Psoas muscle (tissue), 8 donors: ENCODE data around the gene XKR7. TPM values are rescaled to one million over a fixed set of nuclear protein-coding genes. Genes with fewer than 3 reads are reported as not detected.
"Not testable (repeated sequence)": the region's sequence is repeated elsewhere in the genome, so short reads cannot be mapped to it uniquely, and the experiment has no call there.

Experiments used
- ATAC-seq, 4 donors: fragments of 200-7000 bp; cut with Tn5 transposase; one replicate each; pipeline ENCODE4 v1.9.1; 2020; ENCODE audit warnings: moderate library complexity in 3 of 4, mild to moderate bottlenecking in 2 of 4
- DNase-seq, 2 donors: peaks; one replicate each; pipeline ENCODE4 v3.0.0-alpha.2; 2020
- H3K27ac ChIP-seq: fragments of 200-600 bp; one replicate; pipeline ENCODE4 v1.8.0; 2022
- H3K27me3 ChIP-seq, 3 donors: fragments of 200-600 bp in 1 of 3; one replicate each; pipeline versions ENCODE4 v1.6.1 to v1.8.0; 2013 to 2022; ENCODE audit warnings: low read length in 2 of 3, mild to moderate bottlenecking in 2 of 3, moderate library complexity in 1 of 3; ENCODE audit not compliant: insufficient read depth in 3 of 3
- H3K36me3 ChIP-seq, 2 donors: fragments of 200-600 bp in 1 of 2; one replicate each; pipeline versions ENCODE4 v1.6.1 to v1.8.0; 2013 to 2022; ENCODE audit warnings: low read depth in 1 of 2, mild to moderate bottlenecking in 1 of 2, moderate library complexity in 1 of 2; ENCODE audit not compliant: insufficient read depth in 1 of 2
- H3K4me1 ChIP-seq: fragments of 200-600 bp; one replicate; pipeline ENCODE4 v1.8.0; 2022
- H3K4me3 ChIP-seq: fragments of 200-600 bp; one replicate; pipeline ENCODE4 v1.8.0; 2022; ENCODE audit warnings: mild to moderate bottlenecking
- H3K9me3 ChIP-seq: fragments of 200-600 bp; one replicate; pipeline ENCODE4 v1.8.0; 2022
- CTCF ChIP-seq: fragments of 200-600 bp; IDR thresholded peaks from one replicate; pipeline ENCODE4 v1.8.0; 2022; ENCODE audit warnings: antibody characterized with exemption
- WGBS, 3 donors: extraction: QIAGEN DNeasy Blood & Tissue Kit; methylation state at CpG; one replicate each; pipeline versions ENCODE4 v1.1.6 to v1.1.7; 2013; 5-methylcytosine and 5-hydroxymethylcytosine counted together
- intact Hi-C, 2 donors: fragments of 100-400 bp; cut with DNase I; formaldehyde crosslinking; loops; one replicate each; pipeline versions ENCODE4 v1.11.0 to v1.14.2; 2022
- long read RNA-seq, 2 donors: library from polyadenylated mRNA; unstranded; transcript quantifications; one replicate each; pipeline ENCODE4 v2.0.0, GENCODE V29; 2021
- polyA plus RNA-seq, 3 donors: library from polyadenylated mRNA; stranded (reverse); fragments of 200-250 nt; gene quantifications; one replicate each; pipeline ENCODE4 v1.2.3, GENCODE V29; 2013
- total RNA-seq, 4 donors: library from RNA; stranded (reverse); fragmentation: NEBNext Ultra II Directional in 2 of 4; extraction: Animal tissue kit (Norgen Biotek cat#: 25700) in 2 of 4; gene quantifications; one replicate each; pipeline versions ENCODE4 v1.2.1 to v1.2.4, GENCODE V29; 2021 to 2023
- donor health status: healthy with polysubstance abuse.
- donor health status: DM: no; HTN: no; CAD: no; lungs with moderate emphysema.
- donor health status: Bipolar disorder and iron deficiency.
- donor health status: healthy.
- donor health status: DM: yes; HTN: yes; CAD: no.
- donor health status: DM: no; HTN: no; CAD: no.
- donor health status: DM: no; HTN: no; CAD: no.
- donor health status: DM: yes; HTN: yes; CAD: no.

XKR7 gene, protein sequence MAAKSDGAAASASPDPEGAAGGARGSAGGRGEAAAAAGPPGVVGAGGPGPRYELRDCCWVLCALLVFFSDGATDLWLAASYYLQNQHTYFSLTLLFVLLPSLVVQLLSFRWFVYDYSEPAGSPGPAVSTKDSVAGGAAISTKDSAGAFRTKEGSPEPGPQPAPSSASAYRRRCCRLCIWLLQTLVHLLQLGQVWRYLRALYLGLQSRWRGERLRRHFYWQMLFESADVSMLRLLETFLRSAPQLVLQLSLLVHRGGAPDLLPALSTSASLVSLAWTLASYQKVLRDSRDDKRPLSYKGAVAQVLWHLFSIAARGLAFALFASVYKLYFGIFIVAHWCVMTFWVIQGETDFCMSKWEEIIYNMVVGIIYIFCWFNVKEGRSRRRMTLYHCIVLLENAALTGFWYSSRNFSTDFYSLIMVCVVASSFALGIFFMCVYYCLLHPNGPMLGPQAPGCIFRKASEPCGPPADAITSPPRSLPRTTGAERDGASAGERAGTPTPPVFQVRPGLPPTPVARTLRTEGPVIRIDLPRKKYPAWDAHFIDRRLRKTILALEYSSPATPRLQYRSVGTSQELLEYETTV
- under 1 TPM in 1 of 4 donors, not detected in 3; 0.02 TPM for total RNA-seq
- polyA plus RNA-seq, result under 1 TPM in 1 of 3 donors, not detected in 2; under 0.01 TPM
- long read RNA-seq, donor 1, result 0 reads
- long read RNA-seq, donor 2, result 0 reads

- no peak for TF ChIP-seq CTCF
- Histone ChIP-seq H3K27ac (no peak within 1 kb of the TSS), H3K27me3 (peaks cover 0 to 67% (median 10%) of the 10 kb centered on the region in 3 donors), H3K36me3 (no peaks in the 10 kb centered on the region), H3K4me1 (no peaks in the 10 kb centered on the region), H3K4me3 (no peak within 1 kb of the TSS), H3K9me3 (no peaks in the 10 kb centered on the region)
- DNase-seq, result no peak
- intact Hi-C loops, result no loop called here
- no peak for ATAC-seq
- 0 to 2% (median 1%) methylated on average over 6 to 33 of the region's 38 CpGs for WGBS, 3 donors
These were observed at the start of gene XKR7 for GRCh38 chr20:31967830-31968249. Gene XKR7 (plus strand): TSS chr20:31968151. CDS start chr20:31968176, 25 bp downstream.

DNA sequence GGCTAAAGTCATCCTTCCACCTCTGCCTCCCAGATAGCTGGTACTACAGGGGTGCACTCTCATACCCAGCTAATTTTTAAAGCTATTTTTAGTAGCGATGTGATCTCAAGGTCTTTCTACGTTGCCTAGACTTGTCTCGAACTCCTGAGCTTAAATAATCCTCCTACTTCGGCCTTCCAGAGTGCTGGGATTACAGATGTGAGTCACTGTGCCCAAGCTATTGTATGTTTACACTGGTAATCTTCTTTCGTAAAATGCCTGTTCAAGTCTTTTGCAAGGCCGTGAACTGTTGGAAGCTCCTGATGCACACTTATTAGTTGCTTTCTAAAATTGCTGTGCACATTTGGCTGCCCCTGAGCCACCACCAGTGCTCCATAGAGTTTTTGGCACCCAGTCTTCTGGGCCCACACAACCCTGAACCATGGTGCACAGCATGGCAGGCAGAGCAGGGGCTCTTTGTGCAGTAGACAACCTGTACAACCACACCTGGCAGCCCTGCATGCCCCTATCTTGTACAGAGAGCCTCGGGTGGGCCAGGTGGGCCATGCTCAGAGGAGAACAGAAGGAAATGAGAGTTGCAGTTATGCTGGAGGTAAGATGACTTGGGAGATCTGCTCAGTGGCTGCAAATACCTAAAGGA is 49.4 kb upstream of the XKR7 start:
- intact Hi-C loops, result no loop called here

DNA sequence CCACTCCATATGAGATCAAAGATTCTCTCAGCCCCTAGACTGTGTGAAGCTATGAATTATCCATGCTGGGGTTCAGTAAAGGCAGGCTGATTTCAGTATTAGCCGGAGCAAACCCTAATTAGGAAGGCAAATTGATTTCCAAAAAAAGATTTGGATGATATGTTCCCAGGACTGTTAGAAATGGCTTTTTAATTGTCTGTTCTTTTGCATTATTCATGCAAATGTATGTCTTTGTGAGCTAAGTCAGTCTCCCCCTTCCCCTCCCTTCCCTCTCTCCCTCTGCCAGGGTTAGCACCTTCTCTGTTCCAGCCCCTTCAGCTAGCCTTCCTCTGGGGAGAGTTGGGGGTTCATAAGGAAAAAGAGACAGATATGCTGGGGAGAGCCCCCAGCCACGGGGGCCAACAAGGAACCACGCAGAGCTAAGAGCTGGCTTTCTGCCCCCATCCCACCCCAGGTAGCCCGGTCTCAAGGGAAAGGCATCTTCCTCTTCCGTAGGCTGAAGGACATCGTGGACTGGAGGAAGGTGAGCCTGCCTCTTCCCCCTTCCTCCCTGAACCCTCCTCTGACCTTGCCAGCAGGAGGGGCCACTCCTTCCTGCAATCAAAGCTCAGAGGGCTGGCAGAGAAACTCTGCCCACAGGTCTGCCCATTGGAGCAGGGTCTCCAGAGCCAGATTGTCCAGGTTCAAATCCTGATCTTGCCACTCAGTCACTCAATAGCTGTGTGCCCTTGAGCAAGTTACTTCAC is 48.4 kb upstream of the XKR7 start:
- no peak overlapping the region for H3K4me3 ChIP-seq
- no peak for TF ChIP-seq CTCF
- no peaks in the 10 kb centered on the region for H3K4me1 ChIP-seq
- 39 to 44% (median 39%) methylated on average over 6 of the region's 6 CpGs for WGBS, 3 donors
- no peak overlapping the region for H3K27ac ChIP-seq
- intact Hi-C loops, result no loop called here
- H3K9me3 ChIP-seq, result no peaks in the 10 kb centered on the region
- ATAC-seq, result no peak
- DNase-seq, result no peak
- no peaks in the 10 kb centered on the region for H3K36me3 ChIP-seq
- H3K27me3 ChIP-seq, result peaks cover 0 to 4% (median 0%) of the 10 kb centered on the region in 3 donors

More for the DNA sequence above, 49.4 kb upstream of the XKR7 start:
- H3K27me3 ChIP-seq, result peaks cover 0 to 4% (median 0%) of the 10 kb centered on the region in 3 donors
- no peaks in the 10 kb centered on the region for H3K36me3 ChIP-seq
- no peak overlapping the region for H3K4me3 ChIP-seq
- no peaks in the 10 kb centered on the region for H3K4me1 ChIP-seq
- TF ChIP-seq CTCF, result no peak
- DNase-seq (no peak), ATAC-seq (no peak)
- H3K9me3 ChIP-seq, result no peaks in the 10 kb centered on the region
- H3K27ac ChIP-seq, result no peak overlapping the region
- 77 to 84% (median 82%) methylated on average over 7 of the region's 7 CpGs for WGBS, 3 donors

DNA sequence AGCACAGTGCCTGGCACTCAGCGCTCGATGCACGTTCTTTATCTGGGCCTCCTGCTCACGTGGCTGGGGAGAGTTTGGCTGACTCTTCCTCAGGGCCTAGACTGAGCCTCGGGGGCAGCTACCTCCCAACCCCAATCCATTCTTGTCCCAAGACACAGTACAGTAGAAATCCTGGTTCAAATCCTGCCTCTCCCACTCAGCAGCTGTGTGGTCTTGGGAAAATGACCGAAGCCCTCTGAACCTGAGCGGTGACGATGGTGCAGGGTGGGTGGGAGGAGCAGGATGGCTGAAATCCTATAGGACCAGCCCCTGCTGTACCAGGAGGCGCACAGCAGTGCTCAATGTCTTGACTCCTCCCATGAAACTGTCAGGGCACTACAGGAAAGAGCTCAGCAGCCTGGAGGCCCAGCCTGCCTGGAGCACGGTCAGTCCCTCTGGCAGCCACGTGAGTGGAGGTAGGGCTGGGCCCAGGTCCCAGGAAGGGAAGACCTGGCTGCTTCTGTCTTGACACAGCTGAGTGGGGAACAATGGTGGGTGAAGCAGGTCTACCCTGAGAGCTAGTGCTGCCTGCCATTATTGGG is 47.6 kb upstream of the XKR7 start:
- 64 to 72% (median 70%) methylated on average over 11 of the region's 11 CpGs for WGBS, 3 donors
- Histone ChIP-seq H3K9me3 (no peaks in the 10 kb centered on the region), H3K4me3 (no peak overlapping the region), H3K36me3 (no peaks in the 10 kb centered on the region), H3K27me3 (peaks cover 0 to 4% (median 0%) of the 10 kb centered on the region in 3 donors), H3K27ac (no peak overlapping the region), H3K4me1 (no peaks in the 10 kb centered on the region)
- ATAC-seq, result no peak
- no peak for DNase-seq
- no peak for TF ChIP-seq CTCF
- intact Hi-C loops, result no loop called here

DNA sequence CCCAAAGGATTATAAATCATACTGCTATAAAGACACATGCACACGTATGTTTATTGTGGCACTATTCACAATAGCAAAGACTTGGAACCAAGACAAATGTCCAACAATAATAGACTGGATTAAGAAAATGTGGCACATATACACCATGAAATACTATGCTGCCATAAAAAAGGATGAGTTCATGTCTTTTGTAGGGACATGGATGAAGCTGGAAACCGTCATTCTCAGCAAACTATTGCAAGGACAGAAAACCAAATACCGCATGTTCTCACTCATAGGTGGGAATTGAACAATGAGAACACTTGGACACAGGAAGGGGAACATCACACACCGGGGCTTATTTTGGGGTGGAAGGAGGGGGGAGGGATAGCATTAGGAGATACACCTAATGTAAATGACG is 46.5 kb upstream of the XKR7 start:
- H3K36me3 ChIP-seq, H3K27ac ChIP-seq, intact Hi-C loops, H3K27me3 ChIP-seq, H3K4me1 ChIP-seq, H3K4me3 ChIP-seq, ATAC-seq, H3K9me3 ChIP-seq, DNase-seq: not testable (repeated sequence)
- 86 to 93% (median 86%) methylated on average over 4 to 5 of the region's 5 CpGs for WGBS, 3 donors
